GM19372 (cell line): ENCODE data around the gene TSPAN33.

Experiments
- ATAC-seq: cut with Tn5 transposase; IDR thresholded peaks from one replicate; pipeline ENCODE4 v1.9.1; 2021; ENCODE audit warnings: mild to moderate bottlenecking, low read depth, moderate library complexity; ENCODE audit not compliant: unreplicated experiment

TSPAN33 gene

GRCh38 chr7:129134356-129134987 lies 10.0 kb upstream of the TSPAN33 start:
- ATAC-seq = no peak

- ATAC-seq = no peak
These were observed 7.4 kb upstream of the TSPAN33 start for GRCh38 chr7:129136887-129137642.

DNA sequence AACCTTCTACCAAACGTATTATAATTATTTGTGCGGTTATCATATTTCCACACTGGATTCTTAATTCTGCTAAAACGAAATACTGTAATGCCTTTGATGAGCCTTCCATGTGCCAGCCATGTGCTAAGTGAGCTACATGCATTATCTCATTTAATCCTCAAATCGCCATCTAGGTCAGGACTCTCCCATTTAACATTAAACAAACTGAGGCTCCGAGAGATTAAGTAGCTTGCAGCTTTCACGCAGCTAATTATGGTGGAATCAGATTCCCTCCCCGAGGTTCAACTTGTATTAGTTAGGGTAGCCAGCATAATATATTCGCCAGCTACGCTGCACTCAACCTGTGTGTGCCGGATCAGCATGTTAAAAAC lies 798 bp upstream of the TSPAN33 start:
- no peak for ATAC-seq

- ATAC-seq = peak; percentile 8
These were observed 544 bp downstream of the TSPAN33 start for GRCh38 chr7:129144834-129145668.

- peak; percentile 46 for ATAC-seq
These were observed 1.9 kb downstream of the TSPAN33 start for GRCh38 chr7:129146237-129146979.

DNA sequence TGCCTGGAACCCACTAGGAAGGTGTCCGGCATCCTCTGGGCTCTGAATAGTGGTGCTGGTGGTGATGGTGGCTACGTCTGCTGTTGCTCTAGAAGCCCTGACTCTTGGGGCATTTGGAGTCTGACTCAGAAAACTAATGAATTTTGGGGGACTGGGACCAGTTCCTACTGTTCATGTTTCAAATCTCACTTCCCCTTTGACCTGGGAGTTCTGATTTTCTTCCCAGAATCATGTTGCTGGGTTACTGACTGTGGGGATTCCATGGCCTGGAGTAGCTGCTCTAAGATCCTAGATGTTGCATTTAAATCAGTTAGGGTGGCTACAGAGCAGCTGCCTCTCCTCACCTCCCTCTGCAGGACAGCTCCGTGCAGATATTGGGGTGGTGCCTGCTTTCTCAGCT lies 3.2 kb downstream of the TSPAN33 start:
- no peak for ATAC-seq

- ATAC-seq = no peak
These were observed 5.0 kb downstream of the TSPAN33 start for GRCh38 chr7:129149511-129149910.

GRCh38 chr7:129150199-129150996 lies 5.9 kb downstream of the TSPAN33 start:
- no peak for ATAC-seq

- ATAC-seq = no peak
These were observed 13.1 kb downstream of the TSPAN33 start for GRCh38 chr7:129157651-129158050.

- ATAC-seq = no peak
These were observed 15.0 kb downstream of the TSPAN33 start for GRCh38 chr7:129159539-129159938.

GRCh38 chr7:129160161-129160905 lies 15.8 kb downstream of the TSPAN33 start:
- ATAC-seq = no peak

DNA sequence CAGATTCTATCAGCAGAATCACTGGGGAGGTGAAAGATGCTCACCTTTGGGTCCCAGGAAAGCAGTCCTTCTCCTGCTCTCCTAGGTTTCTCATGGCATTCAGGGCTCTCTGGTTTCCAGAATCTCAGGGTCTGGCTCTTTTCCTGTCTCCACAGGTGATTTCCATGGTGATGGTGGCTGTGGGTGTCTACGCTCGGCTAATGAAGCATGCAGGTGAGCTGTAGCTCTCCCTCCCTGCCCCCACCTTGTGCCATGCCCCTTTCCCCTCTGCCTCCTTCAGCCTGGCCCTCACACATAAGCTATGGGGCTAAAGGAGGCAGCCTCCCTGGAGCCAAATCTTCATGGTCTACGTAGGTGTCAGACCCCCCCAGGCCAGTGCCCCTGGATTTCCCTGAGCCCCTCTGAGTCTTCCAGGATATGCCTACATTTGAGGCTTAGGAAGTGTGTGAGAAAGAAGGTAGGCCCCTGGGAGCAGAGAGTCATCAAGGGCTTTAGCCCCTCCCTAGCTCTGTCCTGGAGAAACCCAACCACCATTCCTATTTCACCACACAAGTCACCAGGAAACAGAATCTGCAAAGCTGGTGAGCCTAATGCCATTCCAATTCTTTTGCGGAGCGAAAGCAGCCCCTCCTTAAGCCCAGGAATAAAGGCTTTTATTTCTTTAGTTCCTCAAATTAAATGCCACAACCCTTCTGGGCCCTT lies 17.2 kb downstream of the TSPAN33 start:
- no peak for ATAC-seq

- ATAC-seq = no peak
These were observed 18.2 kb downstream of the TSPAN33 start for GRCh38 chr7:129162732-129163131.

GRCh38 chr7:129163875-129164544 lies 19.5 kb downstream of the TSPAN33 start:
- ATAC-seq = no peak

DNA sequence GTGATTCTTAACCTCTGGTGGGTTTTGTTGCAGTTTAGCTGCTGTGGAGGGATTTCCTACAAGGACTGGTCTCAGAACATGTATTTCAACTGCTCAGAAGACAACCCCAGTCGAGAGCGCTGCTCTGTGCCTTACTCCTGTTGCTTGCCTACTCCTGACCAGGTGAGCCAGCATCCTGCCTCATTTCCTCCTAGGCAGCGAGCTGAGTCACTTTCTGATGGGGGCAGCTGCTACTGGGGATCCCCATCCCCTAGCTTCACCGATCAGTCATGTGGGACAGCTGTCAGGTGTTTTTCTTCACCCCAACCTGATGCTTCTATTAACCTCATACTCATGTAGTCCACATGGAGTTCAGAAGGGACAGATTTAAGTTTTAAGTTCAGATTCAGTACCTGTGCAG lies 22.2 kb downstream of the TSPAN33 start:
- no peak for ATAC-seq

GRCh38 chr7:129167817-129168216 lies 23.3 kb downstream of the TSPAN33 start:
- no peak for ATAC-seq

DNA sequence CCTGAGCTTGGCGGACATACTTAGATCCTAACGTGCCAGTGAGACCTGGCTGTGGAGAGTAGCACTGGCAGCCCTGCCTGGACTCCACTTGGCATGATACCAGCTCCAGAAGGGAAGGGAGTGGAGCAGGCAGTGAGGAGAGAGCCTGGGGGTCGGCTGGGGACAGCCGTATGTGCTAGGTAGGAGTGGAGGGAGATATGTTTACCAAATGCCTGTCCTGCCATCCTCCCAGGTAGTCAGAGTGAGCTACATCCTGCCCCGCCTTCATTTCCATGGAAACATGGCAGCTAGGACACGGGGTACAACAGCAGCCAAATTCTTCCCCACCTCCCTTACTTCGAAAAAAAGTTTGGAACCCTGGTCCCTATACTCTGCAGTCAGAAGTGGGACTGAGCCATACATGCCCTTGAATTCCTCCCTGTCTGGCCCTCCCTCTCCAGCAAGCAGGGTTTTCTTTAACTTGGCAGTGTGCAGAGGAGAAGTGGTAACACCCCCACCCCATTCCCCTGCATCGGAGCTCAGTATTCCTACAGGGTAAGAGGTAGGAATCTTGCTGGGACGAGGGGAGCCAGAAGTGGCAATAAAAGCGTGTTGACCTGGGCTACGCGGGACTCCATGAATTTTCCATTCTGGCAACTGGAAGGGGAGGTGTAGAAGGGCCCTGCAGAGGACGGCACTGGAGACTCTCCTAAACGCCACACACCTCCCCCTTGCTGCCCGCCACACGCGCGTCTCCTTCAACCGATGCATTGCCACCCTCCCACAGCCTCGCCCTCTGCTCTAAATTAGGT lies 23.9 kb downstream of the TSPAN33 start:
- no peak for ATAC-seq
